Measurements from ENCODE around the gene CACNG7. TPM values are rescaled to one million over a fixed set of nuclear protein-coding genes. Genes with fewer than 3 reads are reported as not detected.

CACNG7 gene
- total and polyA plus RNA-seq, 10 of the 15 experiments (the other 5 are each of a cell fraction or from before 2014, with no cell fraction given), result not detected

GRCh38 chr19:53877361-53877766 lies 31.7 kb upstream of the CACNG7 start:
- Histone ChIP-seq H3K4me3 (no peak overlapping the region), H3K4me1 (ENCODE audit: control insufficient read depth, insufficient read depth, low read length) (no peaks in the 10 kb centered on the region), H3K9ac (ENCODE audit: control insufficient read depth, insufficient read depth, low read length) (no peak overlapping the region), H2AFZ (ENCODE audit: control insufficient read depth, low read depth, low read length) (no peak overlapping the region), H3K9me3 (replicated peaks; ENCODE audit: control insufficient read depth, insufficient read depth, low read length) (no peaks in the 10 kb centered on the region; the same call in 2 of the 3 replicates), H3K4me2 (ENCODE audit: control insufficient read depth, insufficient read depth) (no peak overlapping the region), H3K27me3 (replicated peaks in 1 of 2; ENCODE audit: control insufficient read depth in 2 of 2, insufficient read depth in 2 of 2, low read length in 1 of 2) (no peaks in the 10 kb centered on the region), H3K27ac (ENCODE audit: control insufficient read depth, insufficient read depth) (no peak overlapping the region), H3K79me2 (ENCODE audit: control insufficient read depth, insufficient read depth, low read length) (no peaks in the 10 kb centered on the region), H3K36me3 (ENCODE audit: control insufficient read depth in 2 of 2, insufficient read depth in 2 of 2, low read length in 1 of 2) (no peaks in the 10 kb centered on the region), H4K20me1 (ENCODE audit: control insufficient read depth, insufficient read depth) (no peaks in the 10 kb centered on the region)
- intact Hi-C loops (cut with micrococcal nuclease; ENCODE audit: unreplicated experiment), result no loop called here
- BruUV-seq (replicated peaks), result no TSS peak
- TF ChIP-seq NFIC (IDR thresholded peaks at IDR 0.05; ENCODE audit: low read depth, low read length) (no peak), IRF3 (IDR thresholded peaks at IDR 0.05) (no peak), HDGF (IDR thresholded peaks at IDR 0.05) (no peak), FOS (IDR thresholded peaks at IDR 0.05; ENCODE audit: borderline replicate concordance, extremely low read depth, insufficient read length) (no peak), ATF2 (IDR thresholded peaks at IDR 0.05; ENCODE audit: low read length) (no peak), RAD51 (IDR thresholded peaks at IDR 0.05) (peak; percentile 59; the same call in 1 of the 2 replicates), BACH1 (IDR thresholded peaks at IDR 0.05; ENCODE audit: borderline replicate concordance) (no peak), RAD21 (IDR thresholded peaks at IDR 0.05; ENCODE audit: insufficient read depth, low read depth, low read length) (no peak), PKNOX1 (IDR thresholded peaks at IDR 0.05) (peak; percentile 30; the same call in 1 of the 2 replicates), NFXL1 (IDR thresholded peaks at IDR 0.05; ENCODE audit: borderline replicate concordance) (no peak), USF2 (IDR thresholded peaks at IDR 0.05; ENCODE audit: borderline replicate concordance, low read depth, low read length) (no peak), TCF12 (IDR thresholded peaks at IDR 0.05; ENCODE audit: low read depth, low read length) (no peak), TBL1XR1 (IDR thresholded peaks at IDR 0.05; ENCODE audit: low read depth, low read length) (no peak)
- DNase-seq (ENCODE audit: low read depth, low spot score), result no peak
- no peak for ATAC-seq
- no peak for FAIRE-seq
- CTCF ChIA-PET, result interaction anchor here (1.2 kb wide), 1 partner anchor 146 kb away, joined by 3 read pairs; no protein-coding TSS in a partner anchor
- 6% methylated on average over 10 of the region's 10 CpGs for WGBS (ENCODE audit: insufficient coverage, insufficient replicate concordance, low lambda C conversion rate, missing lambda C conversion rate)
- RAD21 ChIA-PET (ENCODE audit: unreplicated experiment), result no interaction called here
- POLR2A ChIA-PET, result no interaction called here
- in situ Hi-C loops (cut with MboI), result no loop called here
- SMC1A ChIA-PET (ENCODE audit: uncharacterized antibody, unreplicated experiment), result no interaction called here

Data from GM12878 (cell line).